ENCODE measurements around the gene B3GNT7.
"Not testable (repeated sequence)": the region's sequence is repeated elsewhere in the genome, so short reads cannot be mapped to it uniquely, and the experiment has no call there.

The B3GNT7 gene

GRCh38 chr2:231364961-231365810 lies 30.3 kb upstream of the B3GNT7 start:
- DNase-seq (ENCODE audit: low spot score): no peak

DNA sequence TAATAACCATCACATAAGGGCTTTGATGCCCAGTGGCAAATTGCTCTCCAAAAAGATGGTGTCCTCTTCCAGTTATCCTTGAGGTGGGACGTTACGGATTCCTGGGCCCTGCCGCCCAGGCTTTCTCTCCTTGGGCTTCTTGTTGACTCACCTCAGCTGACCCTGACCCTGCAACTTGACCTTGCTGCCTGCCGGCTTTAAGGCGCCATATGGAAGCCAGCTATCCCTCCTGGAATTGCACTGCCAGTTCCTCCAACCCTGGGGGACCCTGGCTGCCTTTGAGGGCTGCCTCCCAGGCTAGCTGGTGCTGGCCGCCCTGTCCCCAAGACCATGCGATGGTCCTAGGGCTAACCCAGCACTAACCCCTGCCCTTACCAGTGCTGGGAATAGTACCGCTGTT lies 28.3 kb upstream of the B3GNT7 start:
- no peak for DNase-seq (ENCODE audit: low spot score)

- no peak for DNase-seq (ENCODE audit: low spot score)
Observed at GRCh38 chr2:231369580-231370428, 25.7 kb upstream of the B3GNT7 start.

DNA sequence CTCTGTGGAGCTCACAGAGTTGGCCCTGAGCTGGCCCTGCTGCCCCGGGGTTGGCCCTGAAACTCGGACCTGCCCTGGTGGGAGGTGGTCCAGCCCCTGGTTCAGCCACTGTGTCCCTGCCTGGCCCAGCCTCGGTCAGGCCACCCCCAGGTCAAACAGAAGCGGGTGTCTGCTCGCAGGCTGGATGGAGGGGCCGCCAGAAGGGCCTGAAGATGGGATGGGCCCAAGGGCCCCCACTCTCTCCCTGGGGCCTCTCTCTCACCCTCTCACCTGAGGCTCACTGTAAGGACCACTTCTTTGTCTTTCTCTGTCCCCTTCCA lies 25.1 kb upstream of the B3GNT7 start:
- DNase-seq (ENCODE audit: low spot score): no peak

DNA sequence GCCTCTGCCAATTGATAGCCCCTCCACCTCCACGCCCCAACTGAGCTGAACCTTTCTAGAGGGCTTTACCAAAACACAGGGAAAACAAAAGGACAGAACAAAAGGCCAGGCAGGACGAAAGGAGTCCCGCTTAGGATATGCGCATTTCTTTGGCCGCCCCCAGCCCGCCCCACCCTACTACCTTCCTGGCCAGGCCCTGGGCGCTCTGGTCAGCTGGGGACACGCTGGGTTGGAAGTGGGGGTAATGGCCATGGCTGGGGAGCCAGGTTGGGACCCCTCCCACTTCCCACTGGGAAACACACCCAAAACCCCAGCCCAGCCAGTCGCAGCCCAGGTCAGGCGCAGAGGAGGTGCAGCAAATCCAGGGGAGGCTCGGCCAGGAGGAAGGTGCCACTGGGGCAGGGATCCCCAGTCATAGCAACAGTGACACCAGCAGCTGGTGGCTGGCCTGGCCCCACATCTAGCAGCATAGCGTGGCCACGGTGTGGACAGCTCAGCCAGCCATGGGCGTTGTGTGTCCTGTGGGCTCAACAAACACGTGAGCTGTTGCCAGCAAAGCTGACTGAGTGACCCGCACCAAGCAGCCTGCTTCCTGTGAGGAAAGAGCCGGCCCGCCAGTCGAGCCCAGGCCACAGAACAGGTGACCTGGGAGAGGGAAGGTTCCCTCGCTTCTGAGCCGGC lies 24.6 kb upstream of the B3GNT7 start:
- DNase-seq (ENCODE audit: low spot score): no peak

DNA sequence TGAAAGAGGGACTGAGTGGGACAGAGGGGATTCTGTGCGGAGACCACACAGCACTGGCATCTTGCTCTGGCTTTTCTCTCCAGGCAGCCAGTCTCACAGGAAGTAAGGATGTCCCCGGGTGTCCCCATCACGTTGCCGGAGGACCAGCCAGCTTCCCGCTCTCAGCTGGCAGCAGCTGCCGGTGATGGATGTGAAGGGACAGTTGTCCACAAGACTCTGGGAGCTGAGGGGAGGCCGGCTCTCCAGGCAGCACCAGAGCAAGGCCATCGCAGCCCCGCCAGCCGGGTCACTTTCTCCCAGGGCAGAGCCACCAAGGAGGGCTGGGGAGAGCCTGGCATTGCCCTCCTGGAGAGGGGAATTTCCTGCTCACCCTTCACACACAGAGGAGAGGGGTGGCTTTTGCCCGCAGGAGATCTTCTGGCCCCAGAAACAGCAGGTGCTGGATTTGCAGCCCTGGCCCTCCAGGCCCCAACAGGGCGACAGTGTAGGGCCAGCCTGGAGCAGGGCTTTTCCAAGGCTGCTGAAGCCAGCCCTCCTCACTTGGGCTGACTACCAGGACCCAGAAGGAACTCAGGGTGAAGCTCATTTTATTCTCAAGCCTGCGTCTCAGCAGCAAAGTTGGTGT lies 24.0 kb upstream of the B3GNT7 start:
- DNase-seq (ENCODE audit: low spot score): no peak

DNA sequence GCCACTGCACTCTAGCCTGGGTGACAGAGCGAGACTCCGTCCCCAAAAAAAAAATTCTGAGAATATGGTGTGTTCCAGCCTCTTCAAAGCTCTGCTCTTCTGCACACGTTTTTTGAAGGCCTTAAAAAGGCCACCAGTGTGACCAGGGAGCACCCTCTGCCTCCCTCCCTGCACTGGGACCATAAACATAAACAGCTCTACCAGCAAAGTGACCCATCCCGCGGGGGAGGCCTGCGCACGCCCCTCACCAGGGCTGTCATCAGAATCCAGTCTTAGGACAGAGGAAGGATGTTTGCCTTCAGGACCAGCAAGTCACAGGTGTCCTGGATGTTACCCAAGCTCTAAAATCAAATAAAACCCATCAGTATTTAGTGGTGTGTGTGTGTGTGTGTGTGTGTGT lies 23.2 kb upstream of the B3GNT7 start:
- DNase-seq (ENCODE audit: low spot score): no peak

DNA sequence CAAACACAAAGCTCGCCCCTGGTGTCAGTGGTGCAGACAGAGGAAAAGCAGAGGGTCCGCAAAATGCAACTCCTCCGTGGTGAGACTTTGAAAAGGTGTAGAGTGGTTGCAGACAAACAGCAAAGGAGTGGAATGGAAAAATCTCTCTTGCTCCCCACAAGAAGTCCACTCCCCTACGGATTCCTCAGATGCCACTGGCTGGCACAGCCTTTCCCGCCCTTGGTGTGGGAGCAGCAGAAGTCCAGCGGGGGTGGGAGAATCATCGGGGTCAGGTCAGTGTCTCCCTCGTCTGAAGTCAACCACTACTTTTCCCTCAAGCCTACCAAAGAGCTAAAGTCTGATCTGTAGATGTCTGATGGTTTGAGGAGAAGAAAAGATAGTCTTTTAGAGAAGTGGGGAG lies 22.3 kb upstream of the B3GNT7 start:
- no peak for DNase-seq (ENCODE audit: low spot score)

DNA sequence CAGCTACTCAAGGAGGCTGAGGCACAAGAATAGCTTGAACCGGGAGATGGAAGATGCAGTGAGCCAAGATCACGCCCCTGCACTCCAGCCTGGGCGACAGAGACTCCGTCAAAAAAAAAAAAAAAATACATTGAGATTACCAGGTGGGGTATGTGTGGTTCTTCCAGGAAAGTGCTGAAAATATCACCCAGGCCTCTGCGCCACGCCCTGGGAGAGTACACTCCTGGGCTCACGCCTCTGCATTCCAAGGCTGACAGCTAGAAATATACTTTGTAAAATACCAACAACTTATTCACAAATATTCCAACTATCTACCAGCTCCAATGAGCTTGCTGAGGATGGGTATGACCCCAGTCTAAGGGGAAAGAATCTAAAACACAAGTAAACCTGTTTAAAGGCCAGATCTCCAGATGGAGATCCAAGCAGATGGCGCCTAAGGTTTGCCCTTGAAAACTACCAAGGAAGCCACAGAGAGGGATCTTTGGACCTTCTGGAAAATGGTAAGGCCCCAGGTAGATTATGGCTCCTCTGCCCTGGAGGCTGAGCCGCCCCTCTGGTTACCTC lies 21.6 kb upstream of the B3GNT7 start:
- DNase-seq (ENCODE audit: low spot score): no peak

- DNase-seq (ENCODE audit: low spot score): no peak
Observed at GRCh38 chr2:231374771-231375170, 20.7 kb upstream of the B3GNT7 start.

GRCh38 chr2:231375994-231376615 lies 19.4 kb upstream of the B3GNT7 start:
- DNase-seq (ENCODE audit: low spot score): not testable (repeated sequence)

DNA sequence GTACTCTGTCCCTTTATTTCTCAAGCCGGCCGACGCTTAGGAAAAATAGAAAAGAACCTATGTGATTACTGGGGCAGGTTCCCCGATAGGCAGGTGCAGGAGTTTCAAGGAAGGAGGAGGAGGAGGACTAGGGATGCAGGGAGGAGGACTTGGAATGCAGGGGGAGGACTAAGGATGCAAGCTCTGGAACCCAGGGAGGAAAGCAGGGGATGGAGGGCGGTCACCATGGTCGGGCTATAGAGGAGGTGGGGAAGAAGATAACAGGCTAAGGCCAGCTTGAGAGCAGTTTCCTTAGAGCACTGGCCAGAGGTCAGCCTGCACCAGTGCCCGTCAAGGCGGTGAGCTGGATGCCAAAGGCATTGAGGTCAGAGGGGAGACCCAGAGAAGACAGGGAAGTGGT lies 18.7 kb upstream of the B3GNT7 start:
- DNase-seq (ENCODE audit: low spot score): no peak

DNA sequence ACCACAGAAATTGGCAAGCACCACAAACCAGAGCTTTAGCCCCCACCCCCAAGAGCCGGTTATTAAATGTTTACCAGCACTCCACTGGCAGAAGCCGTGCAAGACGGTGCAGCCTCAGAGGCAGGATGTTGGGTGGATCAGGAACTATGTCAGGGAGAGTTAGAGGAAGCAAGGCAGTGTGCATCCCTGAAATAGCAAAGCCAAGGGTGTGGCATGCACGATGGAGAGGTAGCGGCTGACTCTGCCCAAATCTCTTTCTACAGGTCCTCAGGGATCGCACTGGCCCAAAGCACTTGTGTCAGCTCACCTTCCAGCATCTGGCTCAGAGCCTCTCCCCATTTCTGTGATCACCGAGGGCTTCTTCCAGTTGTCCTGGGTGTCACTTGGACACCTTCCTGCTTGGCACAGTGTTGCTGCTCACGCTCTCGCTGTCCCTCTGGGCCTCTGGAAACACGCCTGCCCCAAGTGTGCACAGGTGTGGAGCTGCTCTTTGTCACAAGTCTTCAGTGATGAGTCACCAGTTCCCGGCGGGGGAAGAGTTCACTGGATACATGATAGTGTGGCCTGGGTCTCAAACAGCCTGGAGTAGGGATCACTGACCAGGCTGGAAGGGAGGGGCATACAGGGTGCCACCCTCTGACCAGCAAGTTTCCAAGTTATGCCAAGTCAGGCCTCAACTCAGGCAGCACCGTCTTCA lies 17.3 kb upstream of the B3GNT7 start:
- no peak for DNase-seq (ENCODE audit: low spot score)

DNA sequence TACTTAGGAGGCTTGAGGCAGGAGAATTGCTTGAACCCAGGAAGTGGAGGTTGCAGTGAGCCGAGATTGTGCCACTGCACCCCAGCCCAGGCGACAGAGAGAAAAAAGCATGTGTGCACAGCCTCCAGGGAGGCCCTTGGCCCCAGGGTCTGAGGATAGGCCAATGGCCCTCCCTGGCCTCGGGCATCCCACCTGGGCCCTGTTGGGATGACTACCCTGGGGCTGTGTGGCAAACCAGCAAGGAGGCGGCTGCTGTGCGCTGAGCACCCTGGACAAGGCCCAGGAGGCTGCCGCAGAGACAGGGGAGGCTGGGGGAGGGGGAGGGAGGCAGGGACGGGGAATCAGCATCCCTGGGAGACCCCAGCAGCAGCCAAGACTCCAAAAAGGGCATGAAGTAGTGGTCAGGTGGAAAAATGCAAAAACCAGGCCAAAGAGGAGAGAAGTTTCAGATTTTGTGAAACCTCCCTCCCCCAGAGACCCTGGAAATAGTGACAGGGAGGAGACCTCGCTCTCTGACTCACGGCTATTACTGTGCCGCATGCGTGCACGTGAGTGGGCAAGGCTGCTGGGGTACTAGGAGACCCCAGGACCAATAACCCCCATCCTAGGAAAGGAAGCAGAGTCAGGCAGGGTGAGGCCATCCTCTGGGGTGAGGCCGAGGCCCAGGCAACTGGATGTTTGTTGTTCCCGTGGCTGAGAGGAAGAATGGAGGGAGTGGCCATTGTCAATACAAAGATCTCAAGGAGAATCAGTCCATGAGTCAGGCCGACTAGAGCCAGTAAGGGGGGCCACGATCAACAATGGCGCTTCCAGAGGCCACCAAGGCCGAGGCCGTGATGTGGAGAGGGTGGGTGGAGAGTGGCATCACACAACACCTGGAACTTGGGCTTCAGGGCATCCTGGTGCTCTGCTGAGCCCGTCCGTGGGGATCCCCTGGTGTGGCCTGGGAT lies 16.0 kb upstream of the B3GNT7 start:
- no peak for DNase-seq (ENCODE audit: low spot score)

DNA sequence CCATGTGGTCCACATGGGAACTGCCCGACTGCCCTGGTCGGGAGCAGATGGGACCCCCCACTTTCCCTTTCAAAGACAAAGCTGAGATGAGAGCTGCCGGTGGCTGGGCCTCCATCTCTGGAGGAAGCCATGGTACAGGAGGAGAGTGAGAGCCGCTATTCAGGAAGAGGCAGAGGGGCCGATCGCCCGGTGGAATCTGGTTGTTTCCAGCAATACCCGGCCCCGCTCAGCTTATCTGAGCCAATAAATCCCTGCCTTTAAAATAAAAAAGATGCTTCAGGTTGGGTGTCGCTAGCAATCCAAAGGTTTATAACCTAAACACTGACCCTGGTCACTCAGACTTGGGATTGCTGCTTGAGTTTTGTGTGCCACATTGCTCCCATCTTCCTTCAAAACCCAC lies 15.2 kb upstream of the B3GNT7 start:
- DNase-seq (ENCODE audit: low spot score): no peak

- no peak for DNase-seq (ENCODE audit: low spot score)
Observed at GRCh38 chr2:231380991-231381847, 14.3 kb upstream of the B3GNT7 start.

DNA sequence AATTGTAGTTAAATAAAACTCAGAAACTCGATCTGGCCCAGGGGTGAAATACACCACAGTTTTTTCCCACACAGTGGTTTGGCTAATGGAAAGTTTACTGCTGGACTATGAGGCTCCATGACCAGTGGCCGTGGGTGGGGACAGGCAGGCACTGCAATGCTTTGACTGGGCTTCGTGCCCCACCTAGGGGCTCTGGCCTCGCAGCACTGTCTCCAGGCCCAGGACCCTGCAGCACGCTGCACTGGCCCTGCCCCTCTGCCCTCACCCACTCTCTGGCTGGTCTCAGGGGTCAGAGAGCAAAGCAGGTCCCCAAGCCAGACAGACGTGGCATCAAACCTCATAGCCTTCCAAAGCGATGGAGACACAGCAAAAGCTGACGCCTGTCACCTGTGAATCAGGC lies 13.4 kb upstream of the B3GNT7 start:
- DNase-seq (ENCODE audit: low spot score): no peak

DNA sequence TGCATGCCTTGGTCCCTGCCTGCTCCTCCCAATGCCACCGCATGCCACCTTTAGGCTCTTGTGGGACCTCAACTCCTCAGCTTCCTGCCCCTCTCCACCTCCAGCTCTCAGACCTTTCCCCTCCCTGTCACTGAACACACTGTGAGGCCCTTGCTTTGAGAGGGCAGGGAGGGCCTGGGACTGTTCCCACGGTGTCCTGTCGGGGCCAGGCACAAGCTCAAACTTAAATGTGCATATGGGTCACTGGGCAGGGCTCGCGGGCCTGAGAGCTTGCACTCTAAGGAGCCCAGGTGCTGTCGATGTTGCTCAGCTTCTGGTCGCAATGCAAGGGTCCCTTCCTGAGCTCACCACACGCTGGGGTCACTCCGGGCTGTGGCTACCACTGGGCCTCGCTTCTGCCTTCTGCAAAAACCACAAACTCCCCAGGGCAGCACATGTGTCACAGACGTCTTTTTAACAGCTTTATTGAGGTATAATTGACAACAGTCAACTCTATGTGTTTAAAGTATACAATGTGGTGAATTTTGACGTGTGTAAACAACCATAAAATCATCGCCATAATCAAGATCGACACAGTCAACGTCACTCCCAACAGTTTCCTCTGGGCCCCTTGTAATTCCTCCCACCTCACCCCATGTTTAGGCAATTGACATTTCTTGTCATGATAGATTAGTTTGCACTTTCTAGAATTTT lies 11.9 kb upstream of the B3GNT7 start:
- no peak for DNase-seq (ENCODE audit: low spot score)
